ENCODE data around the gene IQGAP3.

Gene IQGAP3

DNA sequence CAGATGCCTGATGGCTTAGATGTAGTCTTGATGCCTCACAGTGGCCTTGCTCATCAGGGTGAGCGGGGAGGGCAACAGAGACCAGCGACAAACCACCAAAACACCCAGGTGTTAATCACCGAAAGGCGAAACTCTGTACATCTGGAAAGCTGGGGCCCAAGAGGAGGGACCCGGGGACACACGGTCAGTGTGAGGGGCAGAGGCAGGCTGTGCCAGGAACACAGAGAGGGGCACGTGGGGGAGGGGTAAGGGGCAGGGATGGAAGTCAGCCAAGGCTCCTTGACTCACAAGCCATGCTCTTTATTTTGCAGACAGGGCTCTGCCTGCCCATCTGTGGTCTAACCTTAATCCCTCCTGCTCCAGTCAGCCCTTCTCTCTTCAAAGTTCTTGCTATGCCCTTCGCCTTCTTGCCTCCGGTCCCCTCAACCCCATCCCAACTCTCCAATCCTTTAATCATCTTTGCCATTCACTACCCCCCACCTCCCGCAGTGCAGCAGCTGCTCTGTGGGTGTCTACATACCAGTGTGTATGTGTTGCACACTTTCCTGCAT is 76.1 kb downstream of the IQGAP3 start:
- DNase-seq (ENCODE audit: low spot score): peak; percentile 60

DNA sequence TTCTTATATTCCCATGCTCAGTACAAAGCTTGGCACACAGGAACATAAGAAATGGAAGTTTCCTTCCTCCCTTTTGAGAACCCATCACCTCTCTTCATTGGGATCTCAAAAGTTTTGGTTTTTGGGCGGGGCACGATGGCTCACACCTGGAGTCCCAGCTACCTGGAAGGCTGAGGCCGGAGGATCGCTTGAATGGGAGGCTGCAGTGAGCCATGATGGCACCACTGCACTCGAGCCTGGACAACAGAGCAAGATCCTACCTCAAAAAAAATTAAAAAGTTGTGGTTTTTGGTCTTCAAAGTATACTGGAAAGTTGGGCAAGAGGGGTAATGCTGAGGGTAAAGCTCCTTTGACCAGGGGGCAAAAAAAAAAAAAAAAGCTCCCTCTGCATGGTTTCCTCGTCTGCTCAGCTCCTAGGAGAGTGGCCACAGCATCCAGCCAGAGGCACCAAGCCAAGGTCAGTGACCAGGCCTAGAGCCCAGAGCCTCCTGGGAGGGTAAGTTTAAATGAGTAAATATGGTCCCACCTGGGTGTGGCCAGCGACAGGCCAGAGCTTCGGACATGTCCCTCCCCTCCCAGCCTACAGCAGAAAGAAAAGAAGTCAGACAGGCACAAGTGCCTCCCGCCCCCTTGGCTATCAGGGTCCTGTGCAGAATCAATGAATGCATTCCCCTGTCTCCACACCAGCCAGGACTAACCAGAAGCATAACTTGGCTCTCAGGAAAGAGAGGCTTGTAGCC is 76.8 kb downstream of the IQGAP3 start:
- no peak for DNase-seq (ENCODE audit: low spot score)

DNA sequence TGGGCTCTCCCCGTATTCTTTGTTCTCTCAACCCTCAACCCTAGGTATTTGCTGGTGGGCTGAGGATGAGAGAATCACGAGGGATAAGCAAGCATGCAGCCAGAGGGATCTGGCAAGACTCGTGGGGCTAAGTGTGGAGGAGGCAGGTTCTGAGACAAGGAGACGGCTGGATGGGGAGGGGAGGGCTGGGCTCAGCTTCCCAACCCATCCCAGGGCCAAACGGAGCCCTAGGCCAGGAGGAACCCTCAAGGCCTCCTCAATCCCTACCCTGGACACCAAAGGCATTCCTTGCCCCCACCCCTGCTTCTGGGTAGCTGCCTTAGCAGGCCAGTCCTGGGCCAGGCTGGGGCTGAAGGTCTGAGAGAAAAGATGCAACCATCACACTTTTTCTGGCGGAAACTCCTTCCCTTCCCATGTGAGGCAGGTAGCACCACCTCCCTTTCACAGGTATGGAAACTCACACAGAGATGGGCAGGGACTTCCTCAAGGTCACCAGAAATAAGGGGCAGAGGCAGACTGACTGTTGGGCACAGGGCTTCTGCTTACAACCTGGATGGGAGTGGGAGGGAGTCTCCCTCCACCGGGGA is 78.0 kb downstream of the IQGAP3 start:
- no peak for DNase-seq (ENCODE audit: low spot score)

DNA sequence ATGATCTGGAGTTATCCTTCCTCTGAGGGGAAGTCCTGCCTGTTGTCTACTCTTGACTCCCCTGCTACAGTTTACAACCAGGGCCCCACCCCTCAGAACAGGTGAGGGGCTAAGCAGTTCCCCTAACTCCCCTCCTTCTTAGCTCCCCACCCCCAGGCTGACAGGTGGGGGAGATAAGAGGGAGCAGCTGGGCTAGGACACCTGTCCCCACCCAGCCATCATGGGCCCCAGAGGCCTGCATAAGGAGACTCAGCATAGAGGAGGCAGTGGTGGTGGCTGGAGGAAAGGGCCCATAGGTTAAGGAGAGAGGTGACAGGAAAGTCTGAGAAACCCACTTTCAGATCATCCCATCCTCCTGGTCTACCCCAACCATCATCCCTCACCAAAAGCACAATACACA is 78.6 kb downstream of the IQGAP3 start:
- DNase-seq (ENCODE audit: low spot score): no peak

DNA sequence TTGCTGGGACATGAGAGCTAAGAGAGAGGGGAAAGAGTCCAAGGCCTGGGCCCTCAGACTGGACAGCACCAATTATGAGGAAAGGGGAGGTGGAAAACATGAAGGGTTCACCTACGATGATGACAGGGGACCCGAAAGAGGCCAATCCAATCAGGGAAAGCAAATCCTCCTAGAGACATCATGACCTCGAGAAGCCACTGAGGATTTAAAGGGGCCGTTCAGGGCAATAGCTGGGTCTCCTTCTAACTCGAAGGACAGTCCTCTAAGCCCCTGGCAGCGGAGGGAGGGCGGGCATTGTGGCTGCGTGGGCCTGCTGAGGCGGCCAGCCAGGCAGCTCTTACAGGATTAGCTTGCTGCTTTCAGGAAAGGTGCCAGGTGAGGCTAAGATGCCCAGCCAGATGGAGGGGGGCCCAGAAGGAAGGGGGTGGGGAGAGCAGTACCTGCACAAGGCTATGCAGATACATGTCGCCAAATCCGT is 79.2 kb downstream of the IQGAP3 start:
- DNase-seq (ENCODE audit: low spot score): peak; percentile 80

DNA sequence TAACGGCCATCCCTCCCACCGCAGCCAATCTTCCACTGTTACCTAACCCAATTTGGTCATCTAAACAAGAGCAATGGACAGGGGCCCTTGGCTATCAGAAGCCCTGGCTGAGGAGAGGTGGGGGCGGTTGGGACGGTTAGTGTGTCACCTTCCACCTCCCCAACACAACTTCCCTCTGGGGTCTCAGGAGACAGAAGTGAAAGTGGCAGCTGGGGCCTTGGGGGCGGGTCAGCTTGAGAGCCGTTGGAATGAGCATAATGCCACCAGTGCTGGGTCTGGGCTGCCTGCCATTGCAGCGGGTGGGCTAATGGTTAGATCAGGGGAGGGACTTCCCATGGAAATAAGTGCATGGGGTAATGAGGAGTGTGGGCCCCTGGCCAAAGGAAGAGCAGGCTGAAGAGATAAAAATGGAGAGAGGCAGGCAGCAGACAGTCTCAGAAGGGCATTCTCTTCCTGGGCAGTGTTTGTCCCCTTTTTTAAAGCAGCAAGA is 79.7 kb downstream of the IQGAP3 start:
- DNase-seq (ENCODE audit: low spot score): no peak

DNA sequence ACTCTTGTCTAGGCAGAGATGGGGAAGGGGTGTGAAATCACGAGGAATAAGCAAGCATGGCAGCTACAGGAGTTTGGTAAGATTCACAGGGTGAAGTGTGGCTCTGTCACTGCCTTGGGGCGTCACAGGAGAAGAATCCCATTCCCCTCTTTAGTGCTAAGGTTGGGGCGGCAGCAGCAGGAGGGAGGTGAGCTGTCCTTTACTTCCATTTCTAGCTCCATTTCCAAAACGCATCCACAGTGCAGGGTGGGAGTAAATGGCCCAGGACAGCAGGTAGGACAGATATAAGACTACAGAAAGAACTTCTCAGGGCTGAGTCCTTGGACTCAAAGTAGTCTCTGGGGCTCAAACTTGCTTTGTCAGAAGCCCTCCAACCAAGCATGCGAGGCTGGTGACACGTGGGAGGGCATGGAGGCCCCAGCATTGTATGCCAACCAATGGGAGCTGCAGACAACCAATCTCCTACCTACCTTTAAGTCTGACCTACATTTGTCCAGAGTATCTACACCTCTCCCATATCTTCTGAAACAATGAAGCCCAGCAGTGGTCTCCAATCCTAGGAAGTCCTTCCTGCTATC is 80.3 kb downstream of the IQGAP3 start:
- DNase-seq (ENCODE audit: low spot score): no peak

DNA sequence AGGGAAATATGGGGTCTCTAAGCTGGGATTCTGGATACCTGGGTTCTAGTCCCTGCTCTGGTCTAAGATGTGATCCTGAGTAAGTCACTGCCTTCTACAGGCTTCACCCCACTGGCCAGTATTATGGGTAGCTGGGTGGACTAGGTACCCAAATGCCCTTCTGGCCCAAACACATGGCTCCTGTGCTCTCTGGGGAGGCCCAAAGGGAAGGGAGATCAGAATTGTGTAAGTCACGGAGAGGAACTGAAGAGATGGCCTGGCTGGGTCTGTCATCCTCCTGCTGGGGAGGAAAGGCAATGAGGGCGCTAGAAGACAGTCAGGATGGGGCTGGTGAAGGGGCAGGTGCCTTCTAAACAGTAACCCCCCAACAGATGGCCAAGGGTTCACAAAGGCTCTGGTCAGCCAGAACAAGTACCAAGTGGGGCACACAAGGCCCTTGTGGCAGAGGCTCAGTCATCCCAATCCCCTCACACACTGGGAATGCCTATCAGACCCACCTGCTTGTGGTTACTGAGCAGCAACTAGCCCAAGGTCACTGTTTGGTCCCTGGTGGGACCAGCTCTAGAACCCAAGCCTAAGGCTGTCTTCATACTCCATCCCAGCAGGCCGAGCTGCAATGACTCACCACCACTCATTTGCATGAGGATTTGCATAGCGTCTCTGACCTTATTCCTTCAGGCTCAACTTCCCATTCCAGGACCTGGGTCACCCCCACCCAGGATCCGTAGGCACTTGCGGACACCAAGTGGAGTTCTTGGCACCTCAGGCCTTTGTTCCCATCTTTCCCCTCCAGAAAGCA is 81.0 kb downstream of the IQGAP3 start:
- DNase-seq (ENCODE audit: low spot score): no peak

DNA sequence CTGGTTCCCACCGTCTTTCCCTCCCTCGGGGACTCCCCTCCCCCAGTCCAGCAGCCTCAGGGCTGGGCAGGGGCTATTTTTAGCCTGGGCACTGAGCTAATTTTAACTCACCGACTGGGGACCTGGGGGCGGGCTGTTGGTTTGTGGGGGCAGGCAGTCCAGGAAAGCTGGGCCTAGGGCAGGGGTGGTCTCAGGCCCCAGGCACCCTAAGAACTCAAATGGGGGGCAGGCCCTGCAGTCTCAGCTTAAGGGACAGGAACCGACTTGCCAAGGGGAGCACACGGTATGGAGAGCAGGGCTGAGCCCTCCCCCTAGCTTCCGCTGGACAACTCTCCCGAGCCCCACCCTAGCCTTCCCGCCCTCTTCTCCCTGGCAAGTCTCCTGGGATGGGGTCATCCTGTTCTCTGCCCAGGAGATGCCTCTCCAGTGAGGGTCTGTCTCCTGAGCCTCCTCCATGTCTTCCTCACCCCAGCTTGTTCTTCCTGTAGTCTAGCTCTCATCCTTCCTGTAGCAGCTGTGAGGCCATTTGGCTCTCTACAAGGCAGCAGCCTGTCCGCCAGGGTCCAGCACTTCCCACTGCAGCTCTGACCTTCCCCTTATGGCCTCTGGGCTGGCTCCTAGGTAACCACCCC is 81.8 kb downstream of the IQGAP3 start:
- DNase-seq (ENCODE audit: low spot score): peak; percentile 62

DNA sequence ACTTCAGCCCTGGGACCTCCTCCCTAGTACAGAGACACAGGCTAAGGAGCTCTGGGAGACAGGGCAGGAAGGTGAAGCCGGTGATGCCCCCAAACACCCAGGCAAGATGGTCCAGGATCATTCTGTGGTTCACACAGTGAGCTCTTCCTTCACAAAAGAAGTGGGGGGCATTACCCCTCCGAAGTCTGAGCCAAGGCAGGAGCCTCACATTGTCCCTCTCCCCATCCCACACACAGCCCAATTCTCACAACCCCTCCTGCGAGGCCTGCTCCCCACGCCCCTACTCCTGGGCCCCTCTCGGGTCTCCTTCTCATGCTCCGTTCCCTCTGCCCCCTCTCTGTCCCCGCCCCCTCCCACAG is 82.5 kb downstream of the IQGAP3 start:
- no peak for DNase-seq (ENCODE audit: low spot score)

DNA sequence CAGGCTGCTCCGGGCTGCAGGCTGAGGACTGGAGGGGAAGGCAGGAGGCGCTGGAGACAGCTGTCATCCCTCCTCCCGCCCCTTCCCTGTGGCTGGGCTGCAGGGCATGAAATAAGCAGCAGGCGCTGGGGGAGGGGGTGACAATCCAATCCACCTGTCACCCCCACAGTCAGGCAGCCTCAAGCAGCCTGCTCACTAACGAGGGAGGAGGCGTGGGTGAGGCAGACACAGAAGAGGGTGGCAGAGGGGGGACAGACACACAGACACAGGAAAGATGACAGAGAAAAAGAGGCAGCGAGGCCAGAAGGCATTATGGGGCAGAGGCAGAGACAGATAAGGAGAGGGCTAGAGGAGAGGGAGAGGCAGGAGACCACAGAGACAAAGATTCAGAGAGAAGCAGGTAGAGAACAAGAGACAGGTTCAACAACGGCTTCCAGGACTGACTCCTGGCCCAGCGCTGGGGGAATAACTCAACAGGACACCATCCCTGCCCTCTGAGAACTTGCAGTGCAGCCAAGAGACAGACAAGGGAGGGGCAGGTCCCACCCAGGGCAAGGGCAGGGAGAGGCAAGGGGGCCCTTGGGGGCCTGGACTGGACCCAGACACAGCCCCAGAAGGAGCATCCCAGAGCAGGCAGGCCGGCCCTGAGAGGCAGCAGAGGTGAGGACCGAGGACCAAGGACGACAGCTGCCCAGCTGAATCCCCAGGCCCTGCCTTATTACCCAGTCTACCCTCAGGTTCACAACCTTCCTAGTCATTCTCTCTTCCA is 83.0 kb downstream of the IQGAP3 start:
- DNase-seq (ENCODE audit: low spot score): peak; percentile 95

DNA sequence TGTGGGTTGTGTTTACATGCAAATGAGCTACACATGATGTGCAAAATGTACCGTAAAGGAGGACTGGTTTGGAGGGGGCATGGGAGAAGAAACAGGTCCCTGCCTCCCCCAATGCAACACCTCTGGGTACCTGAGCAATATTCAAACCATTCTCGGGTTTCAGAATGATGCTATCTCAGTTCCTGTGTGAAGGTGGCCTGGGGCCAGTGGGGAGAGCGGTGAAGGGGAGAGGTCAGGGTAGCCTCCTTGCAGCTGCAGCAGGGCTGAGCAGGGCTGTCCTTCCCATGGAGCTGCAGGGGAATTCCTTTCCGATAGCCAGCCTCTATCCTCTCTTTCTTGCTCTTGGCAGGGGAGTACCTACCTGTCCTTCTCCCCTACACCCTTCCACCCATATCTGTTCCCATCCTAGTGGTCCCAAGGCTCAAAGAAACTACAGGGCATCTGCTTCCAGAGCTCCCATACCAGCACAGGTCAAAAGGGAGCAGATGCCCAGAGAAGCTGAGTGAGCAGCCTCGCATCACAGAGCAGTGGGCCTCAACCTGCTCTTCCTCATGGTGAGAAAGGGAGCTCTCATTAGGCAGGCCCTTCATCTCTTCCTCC is 83.7 kb downstream of the IQGAP3 start:
- no peak for DNase-seq (ENCODE audit: low spot score)

DNA sequence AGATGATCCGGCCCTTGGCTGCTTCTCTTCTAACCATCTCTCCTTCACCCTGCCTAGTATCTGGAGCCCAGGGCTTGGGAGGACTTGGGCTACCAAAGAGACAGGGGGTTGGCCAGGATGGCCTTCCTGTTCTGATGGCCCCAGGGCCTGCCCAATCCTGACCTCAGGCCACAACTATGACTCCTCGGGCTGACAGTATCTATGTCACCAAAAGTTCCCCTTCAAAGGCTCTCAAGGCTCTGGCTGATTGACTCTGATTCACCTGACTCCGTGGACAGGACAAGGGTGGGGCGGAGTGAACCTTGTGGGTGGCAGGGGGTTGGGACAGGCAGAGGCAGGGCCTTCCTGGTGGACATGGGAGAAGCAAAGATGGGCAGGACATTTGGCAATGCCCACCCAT is 84.5 kb downstream of the IQGAP3 start:
- DNase-seq (ENCODE audit: low spot score): no peak

DNA sequence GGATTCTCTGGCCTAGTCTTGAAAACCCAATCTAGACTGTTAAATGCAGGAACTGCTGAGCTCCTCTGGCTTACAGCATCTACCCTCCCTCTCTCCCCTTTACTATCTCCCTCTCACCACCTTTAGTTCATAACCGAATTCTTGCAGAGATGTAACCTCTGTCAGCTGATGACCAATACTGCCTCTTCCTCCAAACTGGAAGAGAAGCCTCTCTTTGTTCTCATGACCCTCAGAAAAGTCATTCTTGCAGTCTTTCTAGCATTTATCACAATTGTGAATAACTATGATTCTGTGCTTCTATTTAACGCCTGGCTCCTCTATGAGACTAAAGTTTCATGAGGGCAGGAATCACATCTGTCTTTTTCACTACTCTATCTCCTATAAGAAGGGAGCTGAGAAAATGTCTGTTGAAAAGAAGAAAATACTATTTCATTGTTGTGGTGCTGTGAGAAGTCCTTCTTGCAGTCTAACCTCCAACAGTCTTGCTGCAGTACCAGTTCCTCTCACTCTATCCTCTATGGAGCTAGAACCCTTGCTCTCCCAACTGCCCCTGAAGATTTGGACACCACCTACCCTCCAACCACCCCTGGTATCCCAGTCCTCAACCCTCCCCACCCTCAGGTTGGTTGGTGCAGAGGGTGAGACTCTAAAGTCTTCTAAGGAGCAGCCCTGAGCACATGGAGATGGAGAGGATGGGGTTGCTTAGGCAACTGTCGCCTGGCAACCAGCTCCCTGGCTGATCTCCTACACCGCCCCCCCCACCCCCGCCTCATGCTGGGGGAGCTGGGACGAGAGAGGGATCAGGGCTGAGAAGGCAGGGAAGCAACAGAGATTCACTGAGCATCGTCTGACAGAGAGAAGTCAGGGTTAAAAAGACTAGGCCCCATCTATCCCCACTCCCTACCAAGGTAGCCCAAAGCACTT is 85.7 kb downstream of the IQGAP3 start:
- DNase-seq (ENCODE audit: low spot score): no peak

DNA sequence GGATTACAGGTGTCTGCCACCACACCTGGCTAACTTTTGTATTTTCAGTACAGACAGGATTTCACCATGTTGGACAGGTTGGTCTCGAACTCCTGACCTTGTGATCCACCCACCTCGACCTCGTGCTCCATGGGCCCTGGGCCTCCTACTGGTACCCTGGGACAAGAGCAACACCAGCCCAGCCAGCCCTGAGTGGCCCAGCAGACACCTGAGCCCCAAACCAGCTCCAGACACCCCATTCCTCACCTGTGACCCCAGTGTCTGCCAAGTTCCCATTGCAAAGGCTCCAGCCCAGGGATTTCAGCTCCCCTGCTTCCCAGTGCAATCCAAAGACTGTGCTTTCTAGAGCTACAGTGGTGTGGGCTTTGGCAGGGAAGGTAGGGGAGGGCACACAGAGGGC is 86.4 kb downstream of the IQGAP3 start:
- DNase-seq (ENCODE audit: low spot score): no peak

DNA sequence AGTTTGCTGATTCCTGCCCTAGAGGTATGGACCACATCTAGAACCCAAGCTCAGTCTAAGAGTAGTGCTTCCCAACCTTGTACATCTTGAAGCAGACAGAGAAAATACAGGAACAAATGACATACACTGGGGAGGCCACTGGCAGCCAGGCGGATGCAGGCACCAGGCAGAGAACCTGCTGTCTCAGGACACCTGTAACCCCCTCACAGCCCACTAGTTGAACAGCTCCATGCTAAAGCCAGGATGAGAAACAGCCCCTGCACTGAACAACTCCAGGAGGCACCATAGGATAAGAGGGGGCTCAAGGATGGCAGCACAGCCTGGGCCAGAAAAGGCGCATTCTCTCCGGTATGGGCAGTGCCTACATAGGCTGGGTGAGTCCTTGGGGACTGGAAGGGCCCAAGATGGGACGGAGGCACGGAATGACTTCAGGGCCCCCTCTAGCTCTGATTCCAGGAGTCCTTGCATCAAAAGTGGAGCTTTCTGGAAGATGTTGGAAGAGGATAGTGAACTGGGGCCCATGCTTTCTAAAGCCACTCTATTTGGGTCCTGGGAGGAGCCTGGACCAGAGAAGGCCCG is 87.8 kb downstream of the IQGAP3 start:
- no peak for DNase-seq (ENCODE audit: low spot score)

DNA sequence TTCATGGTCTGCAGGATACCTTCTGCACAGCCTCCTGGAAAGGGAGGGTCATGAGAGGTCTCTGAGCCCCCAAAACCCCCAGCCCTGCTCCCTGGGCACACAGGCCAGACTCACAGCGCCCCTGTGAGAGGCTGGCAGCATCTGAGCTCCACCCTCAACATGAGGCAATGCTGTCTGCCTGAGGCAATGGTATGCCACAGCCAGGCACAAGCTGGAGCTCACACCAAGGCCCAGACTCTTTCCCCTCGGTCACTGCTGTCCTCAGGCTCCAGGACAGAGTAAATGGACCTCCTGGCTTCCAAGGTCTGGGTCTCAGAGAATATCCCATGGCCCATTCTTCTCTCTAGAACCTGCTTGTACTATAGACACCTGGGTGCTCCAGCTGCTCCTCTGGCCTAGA is 89.0 kb downstream of the IQGAP3 start:
- DNase-seq (ENCODE audit: low spot score): no peak

DNA sequence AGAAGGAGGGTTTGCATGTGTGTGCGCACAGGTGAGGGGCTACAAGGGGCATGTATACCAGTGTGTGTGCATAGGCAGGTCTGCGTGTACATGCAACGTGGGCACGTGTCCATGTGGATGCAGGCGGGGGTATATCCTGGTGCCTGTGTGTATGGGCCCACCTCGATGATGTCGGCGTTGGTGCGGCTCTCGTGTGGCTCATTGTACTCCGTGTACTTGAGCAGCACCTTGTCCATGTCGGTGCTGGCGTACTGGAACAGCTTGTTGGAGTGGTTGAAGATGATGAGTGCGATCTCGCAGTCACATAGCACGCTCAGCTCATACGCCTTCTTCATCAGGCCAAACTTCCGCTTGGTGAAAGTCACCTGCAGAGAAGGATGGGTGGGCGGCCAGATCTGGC is 90.1 kb downstream of the IQGAP3 start:
- DNase-seq (ENCODE audit: low spot score): no peak

DNA sequence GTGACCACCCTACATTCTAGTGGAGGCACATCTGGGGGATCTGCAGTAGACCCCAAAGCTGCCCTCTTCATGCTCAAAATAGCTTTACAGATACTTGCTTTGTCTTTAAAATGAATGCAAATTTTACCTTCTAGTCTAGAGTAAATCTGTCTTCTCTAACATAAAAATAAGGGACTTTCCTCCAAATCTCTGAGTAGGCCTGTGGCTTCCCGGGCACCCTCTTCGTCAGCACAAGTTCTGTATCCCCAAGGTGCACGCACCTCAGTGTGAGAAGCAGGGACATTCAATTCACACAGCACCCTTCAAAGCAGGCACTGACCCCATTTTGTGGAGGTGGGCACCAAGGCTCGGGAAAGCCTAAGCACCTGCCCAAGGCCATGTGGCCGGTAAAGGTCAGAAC is 90.8 kb downstream of the IQGAP3 start:
- DNase-seq (ENCODE audit: low spot score): no peak

Data from D341Med (cell line).